Uterus (tissue), 2 donors: ENCODE results near the gene NACC1.

Source experiments
- CTCF ChIP-seq, 4 experiments: fragments of 200-600 bp in 2 of 4; fragments of 450-650 bp in 2 of 4; sonication (generic) in 2 of 4; IDR thresholded peaks; one replicate each; pipeline ENCODE4 v1.5.1; 2016 to 2019; ENCODE audit warnings: antibody characterized with exemption in 4 of 4, mild to moderate bottlenecking in 2 of 4, moderate library complexity in 1 of 4
- POLR2A ChIP-seq, 2 donors: fragments of 450-650 bp; IDR thresholded peaks; one replicate each; pipeline ENCODE4 v1.6.1; 2016; ENCODE audit warnings: antibody characterized with exemption in 2 of 2, mild to moderate bottlenecking in 1 of 2, moderate library complexity in 1 of 2

DNA sequence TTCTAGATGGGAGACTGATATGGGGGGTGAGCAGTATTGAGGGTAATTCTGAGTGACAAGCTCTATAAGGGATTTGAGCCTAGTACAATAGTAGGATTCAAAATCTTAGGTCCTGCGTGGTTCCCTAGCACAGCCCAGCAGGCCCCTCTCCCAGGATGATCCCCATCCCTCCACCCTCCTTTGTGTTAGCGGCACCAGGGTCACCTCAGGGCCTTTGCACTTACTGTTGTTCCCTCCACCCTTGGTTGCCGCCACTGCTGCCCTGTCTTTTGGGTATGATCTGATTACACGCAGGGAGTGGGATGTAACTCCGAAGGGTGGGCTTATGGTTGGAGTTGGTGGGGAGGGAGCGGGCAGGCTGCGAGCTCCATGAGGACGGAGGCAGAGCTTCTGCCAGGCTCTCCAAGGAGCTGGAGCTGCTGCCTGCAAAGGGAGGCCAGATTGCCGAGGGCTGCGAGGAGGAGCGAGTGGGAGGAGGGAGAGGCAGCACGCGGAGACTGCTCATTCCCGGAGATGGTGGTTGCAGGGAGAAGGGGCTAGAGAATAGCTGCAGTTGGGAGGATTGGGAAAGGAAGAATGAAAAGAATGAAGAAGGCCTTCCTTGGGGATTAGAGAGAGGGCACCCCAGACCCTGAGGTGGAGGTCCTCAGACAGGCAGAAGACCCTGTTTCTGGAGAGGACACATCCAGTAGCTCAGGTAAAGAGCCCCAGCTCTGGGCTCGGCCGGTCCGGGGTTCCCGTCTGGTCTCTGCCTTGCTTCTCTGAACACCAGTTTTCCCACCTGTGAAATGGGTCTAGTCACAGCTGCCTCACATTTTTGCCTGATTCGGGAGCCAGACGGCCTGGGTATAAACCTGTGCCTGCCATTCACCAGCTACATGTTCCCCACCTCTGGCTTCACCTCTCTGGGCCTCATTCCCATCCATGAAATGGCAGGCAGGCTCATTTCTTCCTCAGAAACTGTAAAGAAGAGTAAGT lies 5.2 kb downstream of the NACC1 start:
- TF ChIP-seq CTCF (IDR thresholded peaks at IDR 0.05) (no peak), POLR2A (IDR thresholded peaks at IDR 0.05) (no peak)
